NCI-H2107 (cell line): ENCODE results near the gene ST7L.
"Not testable (repeated sequence)": the region's sequence is repeated elsewhere in the genome, so short reads cannot be mapped to it uniquely, and the experiment has no call there.

Experiments
- DNase-seq: peaks from one replicate; lab custom pipeline; 2025; lab: John Stamatoyannopoulos, UW

Gene ST7L, protein sequence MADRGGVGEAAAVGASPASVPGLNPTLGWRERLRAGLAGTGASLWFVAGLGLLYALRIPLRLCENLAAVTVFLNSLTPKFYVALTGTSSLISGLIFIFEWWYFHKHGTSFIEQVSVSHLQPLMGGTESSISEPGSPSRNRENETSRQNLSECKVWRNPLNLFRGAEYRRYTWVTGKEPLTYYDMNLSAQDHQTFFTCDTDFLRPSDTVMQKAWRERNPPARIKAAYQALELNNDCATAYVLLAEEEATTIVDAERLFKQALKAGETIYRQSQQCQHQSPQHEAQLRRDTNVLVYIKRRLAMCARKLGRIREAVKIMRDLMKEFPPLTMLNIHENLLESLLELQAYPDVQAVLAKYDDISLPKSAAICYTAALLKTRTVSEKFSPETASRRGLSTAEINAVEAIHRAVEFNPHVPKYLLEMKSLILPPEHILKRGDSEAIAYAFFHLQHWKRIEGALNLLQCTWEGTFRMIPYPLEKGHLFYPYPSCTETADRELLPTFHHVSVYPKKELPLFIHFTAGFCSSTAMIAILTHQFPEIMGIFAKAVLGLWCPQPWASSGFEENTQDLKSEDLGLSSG

DNA sequence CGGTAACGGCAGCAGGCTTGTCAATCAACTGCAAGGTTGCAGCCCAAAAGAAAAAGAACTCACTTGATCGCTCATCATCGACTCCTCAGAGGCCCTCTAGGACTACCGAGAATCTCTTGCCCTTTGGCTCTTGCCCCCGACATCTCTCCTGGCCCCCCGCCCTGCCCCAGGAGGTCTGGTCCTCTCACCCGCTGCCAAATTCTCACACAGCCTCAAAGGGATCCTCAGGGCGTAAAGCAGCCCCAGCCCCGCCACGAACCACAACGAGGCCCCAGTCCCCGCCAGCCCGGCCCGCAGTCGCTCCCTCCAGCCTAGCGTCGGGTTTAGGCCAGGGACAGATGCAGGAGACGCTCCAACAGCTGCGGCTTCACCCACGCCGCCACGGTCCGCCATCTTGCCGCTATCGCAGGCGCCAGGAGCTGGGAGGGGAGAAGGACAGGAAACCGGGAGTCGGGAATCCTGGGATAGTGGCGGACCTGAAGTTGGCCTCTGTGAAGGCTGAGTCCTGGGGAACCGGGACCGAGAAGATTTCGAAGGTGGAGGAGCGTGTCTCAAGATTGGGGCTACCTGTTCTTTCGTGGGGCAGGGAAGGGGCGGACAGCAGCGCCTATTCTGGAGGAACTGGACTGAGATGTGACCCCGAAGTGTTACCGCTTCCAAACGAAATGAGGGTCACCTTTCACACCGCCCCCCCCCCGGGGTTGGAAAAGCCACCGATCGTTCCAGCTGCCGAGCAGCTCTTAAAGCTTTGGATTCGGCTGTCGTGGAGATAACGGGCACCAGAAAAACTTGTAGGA is at the start of gene ST7L:
Gene ST7L, minus strand, starts transcription at position 421 of the 797 bp plus-strand sequence. Its CDS starts 28 bp downstream, at position 393.
- peak; percentile 77 for DNase-seq

DNA sequence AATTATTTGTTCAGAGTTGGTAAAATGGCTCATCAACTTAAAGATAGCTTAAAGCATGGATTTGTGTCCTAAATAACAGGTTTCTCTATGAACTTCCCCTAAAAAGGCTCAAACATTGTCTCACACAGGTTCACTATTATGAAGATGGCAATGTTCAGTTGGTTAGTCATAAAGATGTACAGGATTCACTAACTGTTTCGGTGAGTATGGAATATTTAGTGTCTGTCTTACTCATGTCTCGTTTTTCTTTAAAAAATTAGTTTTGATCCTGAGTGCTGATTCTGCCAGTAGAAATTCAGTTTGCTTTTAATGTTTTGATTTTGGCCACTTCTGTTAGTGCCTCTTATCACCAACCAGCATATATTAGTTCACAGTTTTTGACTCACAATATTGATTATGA is 48.0 kb upstream of the ST7L start:
- DNase-seq, result no peak

DNA sequence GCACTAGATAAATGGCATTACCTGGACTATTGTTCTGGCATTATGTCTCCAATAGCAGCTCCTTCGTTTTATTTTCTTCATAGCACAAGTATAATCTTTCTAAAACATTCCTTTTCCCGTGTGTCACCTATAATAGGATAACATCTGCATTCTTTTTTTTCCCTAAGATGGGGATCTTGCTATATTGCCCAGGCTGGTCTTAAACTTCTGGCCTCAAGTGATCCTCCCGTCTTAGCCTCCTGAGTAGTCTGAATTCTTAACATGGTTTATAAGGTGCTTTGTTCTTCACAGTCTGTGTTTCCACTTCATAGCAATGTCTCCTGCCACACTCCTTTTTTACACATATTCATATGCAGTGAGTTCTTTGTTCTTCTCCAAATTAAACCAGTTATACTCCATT is 46.9 kb upstream of the ST7L start:
- no peak for DNase-seq

DNA sequence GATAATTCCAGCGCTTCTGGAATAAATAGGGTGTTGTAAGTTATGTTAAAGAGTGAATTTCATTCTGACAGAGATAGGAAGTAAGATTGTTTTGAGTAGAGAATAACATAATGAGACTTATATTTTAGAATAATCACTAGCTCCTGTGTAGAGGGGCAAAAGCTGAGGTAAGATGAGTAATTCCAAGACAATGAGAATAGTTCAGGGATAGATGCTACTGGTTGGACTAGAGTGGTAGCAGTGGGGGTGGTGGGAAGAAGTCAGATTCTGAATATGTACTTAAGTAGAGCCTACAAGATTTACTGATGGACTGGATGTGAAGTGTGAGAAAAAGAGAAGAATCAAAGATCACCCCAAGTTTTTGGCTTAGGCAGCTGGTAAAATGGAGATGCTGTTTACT is 32.3 kb upstream of the ST7L start:
- DNase-seq, result no peak

DNA sequence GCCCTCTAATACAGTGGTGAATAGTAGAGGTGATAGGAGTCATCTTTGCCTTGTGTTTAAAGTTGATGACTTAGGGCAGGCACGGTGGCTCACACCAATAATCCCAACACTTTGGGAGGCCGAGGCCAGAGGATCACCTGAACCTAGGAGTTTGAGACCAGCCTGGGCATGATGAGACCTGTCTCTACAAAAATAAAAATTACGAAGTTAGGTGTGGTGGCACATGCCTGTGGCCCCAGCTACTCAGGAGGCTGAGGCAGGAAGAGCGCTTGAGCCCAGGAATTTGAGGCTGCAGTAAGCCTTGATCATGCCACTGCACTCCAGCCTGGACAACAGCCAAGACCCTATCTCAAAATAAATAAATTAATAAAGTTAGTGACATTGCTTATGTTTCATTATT is 27.3 kb upstream of the ST7L start:
- DNase-seq, result no peak

DNA sequence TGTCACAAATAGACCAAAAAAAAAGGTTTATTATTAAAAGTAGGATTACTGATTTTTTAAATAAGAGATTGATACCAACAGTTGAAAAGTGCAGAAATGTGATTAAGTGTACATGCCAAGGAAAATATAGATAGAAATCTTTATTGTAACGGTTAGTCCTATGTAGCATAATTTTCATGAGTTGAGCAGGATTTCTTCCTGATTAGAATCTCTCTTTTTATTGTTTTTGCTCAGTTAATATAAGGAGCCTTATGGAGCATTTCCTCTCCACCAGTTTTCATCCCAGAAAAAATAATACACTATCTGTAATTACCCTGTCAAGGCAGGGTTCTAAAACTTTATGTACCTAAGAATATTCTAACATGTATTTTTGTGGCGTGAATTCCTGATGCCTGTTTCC is 24.1 kb upstream of the ST7L start:
- DNase-seq, result no peak

DNA sequence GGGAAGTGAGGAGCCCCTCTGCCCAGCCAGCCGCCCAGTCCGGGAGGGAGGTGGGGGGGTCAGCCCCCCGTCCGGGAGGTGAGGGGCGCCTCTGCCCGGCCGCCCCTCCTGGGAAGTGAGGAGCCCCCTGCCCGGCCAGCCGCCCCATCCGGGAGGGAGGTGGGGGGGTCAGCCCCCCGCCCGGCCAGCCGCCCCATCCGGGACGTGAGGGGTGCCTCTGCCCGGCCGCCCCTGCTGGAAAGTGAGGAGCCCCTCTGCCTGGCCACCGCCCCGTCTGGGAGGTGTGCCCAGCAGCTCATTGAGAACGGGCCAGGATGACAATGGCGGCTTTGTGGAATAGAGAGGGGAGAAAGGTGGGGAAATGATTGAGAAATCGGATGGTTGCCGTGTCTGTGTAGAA is 21.5 kb upstream of the ST7L start:
- DNase-seq, result not testable (repeated sequence)

DNA sequence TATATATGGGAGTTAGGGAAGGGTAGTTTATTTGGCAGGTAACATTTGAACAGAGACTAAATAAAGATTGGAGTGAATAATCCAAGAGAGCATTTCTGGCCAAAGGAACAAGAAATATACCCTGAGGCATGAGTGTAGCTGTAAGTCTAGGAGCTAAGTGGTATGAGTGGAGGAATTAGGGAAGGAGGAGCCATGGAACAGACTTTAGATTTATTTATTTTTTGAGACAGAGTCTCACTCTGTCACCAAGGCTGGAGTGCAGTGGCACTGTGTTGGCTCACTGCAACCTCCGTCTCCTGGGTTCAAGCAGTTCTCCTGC is 19.1 kb upstream of the ST7L start:
- DNase-seq, result no peak

DNA sequence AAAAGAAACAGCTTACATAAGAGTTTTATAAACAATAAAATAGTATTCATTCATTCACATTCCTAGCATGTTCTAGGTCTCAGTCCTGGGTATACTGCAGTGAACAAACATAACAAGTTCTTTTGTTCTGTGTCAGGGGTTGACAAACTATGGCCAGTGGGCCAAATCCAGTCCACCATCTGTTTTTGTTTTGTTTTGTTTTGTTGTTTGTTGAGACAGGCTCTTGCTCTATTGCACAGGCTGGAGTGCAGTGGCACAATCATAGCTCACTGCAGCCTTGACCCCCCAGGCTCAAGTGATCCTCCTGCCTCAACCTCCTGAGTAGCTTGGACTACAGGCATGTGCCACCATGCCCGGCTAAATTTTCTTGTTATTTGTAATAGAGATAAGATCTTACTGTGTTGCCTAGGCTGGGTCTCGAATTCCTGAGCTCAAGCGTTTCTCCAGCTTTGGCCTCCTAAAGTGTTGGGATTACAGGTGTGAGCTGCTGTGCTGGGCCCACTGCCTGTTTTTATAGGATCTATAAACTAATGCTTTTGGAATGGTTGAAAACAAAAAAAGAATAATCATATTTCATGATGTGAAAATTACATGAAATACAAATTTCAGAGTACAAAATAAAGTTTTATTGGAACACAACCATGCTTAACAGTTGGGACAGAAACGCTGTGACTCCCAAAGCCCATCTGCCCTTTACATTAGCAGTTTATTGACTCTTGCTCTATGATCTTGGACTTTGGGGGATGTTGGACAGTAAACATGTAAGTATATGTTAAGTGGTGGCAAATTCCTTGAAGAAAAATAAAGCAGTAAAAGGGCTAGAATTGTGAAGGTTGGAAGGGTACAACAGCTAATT is 18.5 kb upstream of the ST7L start:
- DNase-seq, result no peak

DNA sequence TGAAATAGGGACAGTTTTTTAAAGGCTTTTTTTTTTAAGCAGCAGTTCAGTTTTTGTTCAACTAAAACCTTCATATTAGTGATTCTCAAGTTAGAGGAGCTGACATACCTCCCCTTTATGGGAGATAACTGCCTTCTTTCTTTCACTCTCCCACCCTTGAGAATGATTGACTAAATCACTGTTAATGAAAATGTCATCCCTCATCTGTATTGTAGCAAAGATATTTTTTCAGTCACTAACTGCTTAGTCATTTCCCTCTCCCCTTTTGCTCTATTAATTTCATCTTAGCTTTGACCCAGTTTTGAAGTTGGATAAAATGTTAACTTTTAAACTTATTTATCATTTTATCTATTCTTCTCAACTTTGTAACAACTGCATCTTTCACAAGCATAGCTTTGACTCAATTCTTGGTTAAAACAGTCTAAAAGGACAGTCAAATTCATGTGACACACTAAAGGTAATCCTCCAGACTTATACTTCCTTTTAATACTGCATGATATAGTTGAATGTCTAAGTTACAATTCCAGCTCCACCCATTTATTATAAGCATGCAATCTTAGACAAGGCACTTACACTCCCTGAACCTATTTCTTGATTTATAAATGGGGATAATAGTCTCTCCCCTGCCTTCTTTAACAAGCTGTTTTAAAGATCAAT is 17.8 kb upstream of the ST7L start:
- no peak for DNase-seq

DNA sequence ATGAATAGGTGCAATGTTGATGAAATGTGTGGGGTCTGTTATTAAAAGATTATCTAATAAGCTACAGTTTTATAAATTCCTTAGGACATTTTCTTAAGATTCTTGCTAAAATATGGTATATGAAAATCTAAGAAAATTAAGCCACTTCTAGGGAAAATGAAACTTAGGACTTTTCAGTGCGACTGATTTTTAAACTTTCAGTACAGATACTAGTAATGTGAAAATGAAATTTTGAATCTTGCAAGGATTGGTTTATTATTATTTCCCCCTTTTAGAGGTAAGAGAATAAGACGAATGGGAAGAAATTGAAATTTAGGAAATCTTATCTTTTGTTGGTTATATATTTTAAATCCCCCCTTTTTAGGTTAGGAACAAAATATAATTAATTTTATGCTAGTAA is 17.1 kb upstream of the ST7L start:
- no peak for DNase-seq

DNA sequence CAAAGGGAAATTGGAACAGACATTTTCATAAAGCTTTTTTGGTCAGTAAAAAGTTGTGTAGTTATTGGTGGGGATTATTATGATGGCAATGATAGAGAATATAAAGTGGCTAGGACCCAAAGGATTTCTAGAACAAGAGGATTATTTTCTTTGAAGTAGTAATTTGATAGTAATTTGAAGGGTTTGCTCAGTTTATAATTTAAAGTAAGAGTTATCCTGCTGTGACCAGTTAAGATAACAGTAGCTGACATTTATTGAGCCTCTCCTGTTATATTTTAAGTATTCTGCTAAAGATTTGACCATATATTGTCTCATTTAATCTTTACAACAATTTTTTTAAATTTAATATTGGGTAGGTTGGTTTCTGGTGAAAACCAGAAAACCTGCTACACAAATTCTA is 15.4 kb upstream of the ST7L start:
- DNase-seq, result no peak

DNA sequence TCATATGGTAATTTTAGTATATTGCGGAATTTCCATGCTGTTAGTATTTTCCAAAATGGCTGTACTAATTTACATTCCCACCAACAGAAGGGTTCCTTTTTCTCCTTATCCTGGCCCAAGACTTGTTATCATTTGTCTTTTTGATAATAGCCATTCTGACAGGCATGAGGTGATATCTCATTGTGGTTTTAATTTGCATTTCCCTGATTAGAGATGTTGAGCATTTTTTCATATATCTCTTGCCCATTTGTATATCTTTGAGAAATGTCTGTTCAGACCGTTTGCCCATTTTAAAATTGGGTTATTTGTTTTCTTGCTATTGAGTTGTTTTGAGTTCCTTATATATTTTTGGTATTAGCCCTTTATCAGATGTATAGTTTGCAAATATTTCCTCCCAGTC is 14.7 kb upstream of the ST7L start:
- DNase-seq, result no peak

DNA sequence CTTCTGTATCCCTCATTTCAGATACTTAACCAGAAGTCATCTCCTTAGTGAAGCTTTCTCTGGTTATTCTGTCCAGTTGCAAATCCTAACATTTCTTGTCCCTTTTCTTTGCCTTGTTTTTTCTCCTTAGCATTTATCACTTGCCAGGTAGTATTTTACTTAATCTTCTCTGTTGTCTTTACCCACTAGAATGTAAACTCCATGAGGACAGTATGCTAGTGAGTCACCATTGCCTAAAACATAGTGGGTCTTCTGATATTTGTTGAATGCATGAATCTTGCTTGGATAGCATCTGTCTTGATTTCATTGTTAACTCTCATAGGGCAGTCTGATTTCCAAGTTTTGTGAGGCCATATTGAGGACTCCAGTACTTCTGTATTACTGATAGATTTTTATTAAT is 10.3 kb upstream of the ST7L start:
- no peak for DNase-seq

DNA sequence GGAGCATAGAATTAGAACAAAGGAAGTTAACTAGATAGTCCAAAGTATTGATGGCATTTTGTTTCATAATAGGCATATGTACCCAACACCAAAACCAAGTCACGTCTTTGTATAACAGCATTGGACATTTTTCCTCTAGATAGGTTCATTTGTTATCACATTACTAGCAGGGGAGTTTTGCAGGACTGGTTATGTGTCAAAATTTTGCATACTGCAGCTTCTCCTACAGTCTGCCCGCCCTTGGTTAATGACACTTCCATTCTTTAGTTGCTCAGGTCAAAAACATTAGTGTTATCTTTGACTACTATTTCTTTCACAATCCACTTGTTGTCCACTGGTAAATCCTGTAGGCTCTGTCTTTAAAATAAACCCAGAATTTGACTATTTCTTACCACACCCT is 9.6 kb upstream of the ST7L start:
- no peak for DNase-seq

DNA sequence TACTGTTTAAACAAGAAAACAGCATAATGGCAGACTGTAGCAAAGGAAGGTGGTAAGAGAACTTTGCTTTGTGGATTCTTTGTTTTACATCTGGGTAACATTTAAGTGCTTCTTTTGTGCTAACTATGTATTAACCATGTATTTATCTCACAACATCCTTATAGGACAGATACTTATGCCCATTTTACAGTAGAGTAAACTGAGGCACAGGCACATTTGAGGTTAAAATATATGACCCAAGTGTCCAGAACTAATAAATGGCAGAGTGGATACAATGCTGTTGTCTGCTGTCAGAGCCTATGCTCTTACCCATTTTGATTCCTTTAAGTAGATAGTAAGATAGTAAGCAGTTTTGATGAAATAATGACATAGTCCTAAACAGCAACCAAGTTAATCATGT is 7.9 kb upstream of the ST7L start:
- DNase-seq, result no peak

DNA sequence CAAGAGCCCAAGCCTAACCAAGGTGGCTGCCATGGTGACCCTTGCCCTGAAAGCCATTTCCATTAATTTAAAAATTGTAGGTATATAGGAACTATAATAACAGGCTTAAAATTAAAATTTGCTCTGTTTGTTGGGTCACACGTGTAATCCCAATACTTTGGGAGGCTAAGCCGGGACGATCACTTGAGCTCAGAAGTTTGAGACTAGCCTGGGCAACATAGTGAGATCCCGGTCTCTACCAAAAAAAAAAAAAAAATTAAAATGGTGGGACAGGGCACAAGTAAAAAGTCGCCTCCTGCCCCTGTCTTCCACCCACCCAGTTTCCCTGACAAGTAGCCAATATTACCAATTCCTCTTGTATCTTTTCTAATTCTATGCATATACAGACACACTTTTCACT is 7.3 kb upstream of the ST7L start:
- no peak for DNase-seq

DNA sequence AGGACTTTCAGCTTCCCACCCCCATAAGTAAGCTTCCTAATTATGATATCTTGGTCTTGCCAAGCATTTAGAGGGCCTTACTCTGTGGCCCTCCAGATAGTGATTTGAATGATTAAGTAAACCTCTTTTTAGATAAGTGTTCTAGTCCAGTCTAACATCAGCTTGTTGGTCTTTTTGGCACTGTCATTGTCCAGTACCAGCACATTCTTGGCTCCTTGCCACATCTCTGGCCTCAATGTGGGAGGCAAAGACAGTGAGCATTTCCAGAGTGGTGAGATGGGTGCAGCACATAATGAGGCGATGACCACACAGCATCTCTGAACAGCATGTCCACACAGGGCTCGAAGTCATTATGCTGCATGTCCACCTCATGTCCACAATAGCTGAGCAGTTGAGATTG is 6.8 kb upstream of the ST7L start:
- no peak for DNase-seq

DNA sequence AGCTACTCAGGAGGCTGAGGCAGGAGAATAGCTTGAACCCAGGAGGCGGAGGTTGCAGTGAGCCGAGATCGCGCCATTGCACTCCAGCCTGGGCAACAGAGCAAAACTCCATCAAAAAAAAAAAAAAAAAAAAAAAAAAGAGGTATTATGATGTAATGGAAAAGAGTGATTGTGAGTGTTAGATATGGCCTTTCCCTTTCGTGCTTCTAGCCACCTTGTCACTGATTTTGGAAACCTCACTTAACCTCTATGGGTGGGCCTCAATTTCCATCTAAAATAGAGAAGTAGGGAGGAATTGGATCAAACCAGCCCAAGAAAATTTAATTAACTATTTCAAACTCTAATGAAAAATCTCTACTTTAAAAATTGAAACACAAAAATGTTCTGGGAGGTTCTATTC is 5.6 kb upstream of the ST7L start:
- DNase-seq, result not testable (repeated sequence)

DNA sequence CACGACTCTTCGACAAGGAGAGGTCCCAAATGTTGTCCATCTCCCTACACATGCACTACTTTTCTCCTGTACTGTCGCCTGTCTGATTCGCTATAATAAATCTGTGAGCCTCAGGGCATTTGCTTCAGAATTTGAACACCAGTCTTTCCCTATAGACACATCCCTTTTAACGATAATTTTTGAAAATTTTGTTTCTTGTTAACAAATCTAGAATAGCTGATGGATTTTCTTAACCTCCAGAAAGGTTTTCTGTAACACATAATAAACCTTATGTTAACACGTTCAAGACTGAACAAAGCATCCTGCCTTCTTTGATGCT is 1.4 kb upstream of the ST7L start:
- no peak for DNase-seq

DNA sequence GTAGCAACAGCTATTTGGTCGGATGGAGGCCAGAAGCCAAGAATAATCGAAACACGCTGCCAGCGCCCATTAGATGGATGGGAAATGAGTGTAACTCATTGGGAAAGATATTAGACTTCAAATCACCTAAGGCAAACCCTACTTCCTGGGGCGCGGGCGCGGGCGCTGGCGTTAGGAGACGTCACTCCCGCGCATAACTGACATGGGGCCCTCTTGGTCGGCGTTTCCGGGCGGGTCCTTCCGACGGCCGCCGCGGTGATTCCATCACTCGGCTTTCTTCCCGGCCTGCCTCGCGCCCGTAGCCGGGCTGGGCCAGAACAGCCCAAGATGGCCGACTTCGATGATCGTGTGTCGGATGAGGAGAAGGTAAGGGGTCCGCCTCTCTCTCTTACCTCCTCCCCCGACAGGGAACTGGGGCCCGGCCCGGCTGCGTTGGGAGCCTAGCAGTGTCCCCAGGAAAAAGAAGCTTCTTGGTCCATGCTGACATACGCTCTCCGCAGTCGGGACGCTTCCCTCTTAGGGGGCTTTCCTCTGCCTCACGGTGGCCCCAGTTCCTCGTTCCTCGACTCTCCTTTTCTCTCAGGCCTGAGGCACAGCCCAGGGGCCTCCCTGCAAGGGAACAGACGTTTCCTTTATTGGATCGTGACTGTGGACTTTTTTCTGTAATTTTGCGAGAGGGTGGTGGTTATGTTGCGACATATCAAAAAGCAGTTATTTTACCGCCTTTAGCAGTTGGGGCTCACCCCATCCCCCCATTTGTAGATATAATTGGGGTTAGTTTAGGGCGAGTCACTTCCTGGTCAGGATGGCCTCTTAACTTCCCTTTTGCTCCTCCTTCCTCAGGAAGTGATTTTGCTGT is 806 bp upstream of the ST7L start, which contains the start of gene CAPZA1:
Gene CAPZA1, plus strand, starts transcription at position 315 of the 859 bp plus-strand sequence. Its CDS starts 13 bp downstream, at position 328.
- DNase-seq, result peak; percentile 92
